A549 (cell line): ENCODE results near the gene PPP1R9A. TPM values are rescaled to one million over a fixed set of nuclear protein-coding genes. Genes with fewer than 3 reads are reported as not detected.

ENCODE experiments used
- ATAC-seq, 2 experiments: fragments of 200-7000 bp in 1 of 2; fragments of >200 bp in 1 of 2; cut with Nextera tagmentation in 1 of 2; cut with Tn5 transposase in 1 of 2; 3 replicates each; pipeline versions ENCODE4 v1.8.0 to v1.9.1; 2018 to 2020; ENCODE audit warnings: mild to moderate bottlenecking in 1 of 2, moderate library complexity in 1 of 2
- CTCF ChIA-PET: fragments of 300-600 bp; sonication (Branson Sonifier 250); formaldehyde crosslinking; extraction: SDS; loops from one replicate; lab custom pipeline; 2021; ENCODE audit warnings: antibody characterized with exemption, inconsistent platforms; lab: Yijun Ruan, JAX
- POLR2A ChIA-PET: fragments of 350-600 bp; formaldehyde crosslinking; extraction: SDS; loops from one replicate; lab custom pipeline; 2021; ENCODE audit warnings: antibody characterized with exemption, inconsistent platforms; lab: Yijun Ruan, JAX
- DNase-seq, 2 experiments: peaks; one replicate each; pipeline versions ENCODE4 v3.0.0 to v3.0.0-alpha.2; 2011 to 2016; ENCODE audit warnings: low read depth in 1 of 2, low spot score in 1 of 2
- FAIRE-seq: peaks from 2 replicates; lab custom pipeline; 2011; peaks lifted over from hg19 to GRCh38; lab: Jason Lieb, UNC
- H3K27ac ChIP-seq, 2 experiments: fragments of >200 bp; sonication (Bioruptor Twin); formaldehyde crosslinking; 3 replicates each; pipeline ENCODE4 v1.5.1; 2016 to 2017
- H3K4me1 ChIP-seq: fragments of >200 bp; sonication (Bioruptor Twin); formaldehyde crosslinking; 3 replicates; pipeline ENCODE4 v1.6.1; 2016
- H3K4me2 ChIP-seq: fragments of >200 bp; sonication (Bioruptor Twin); formaldehyde crosslinking; 3 replicates; pipeline ENCODE4 v1.6.1; 2016
- H3K4me3 ChIP-seq: fragments of >200 bp; sonication (Bioruptor Twin); formaldehyde crosslinking; 3 replicates; pipeline ENCODE4 v1.5.1; 2016
- H3K9me3 ChIP-seq: fragments of >200 bp; sonication (Bioruptor Twin); formaldehyde crosslinking; 3 replicates; pipeline ENCODE4 v1.6.1; 2016
- ATOH8 ChIP-seq: fragments of 250-450 bp; sonication (Bioruptor Pico); IDR thresholded peaks from 2 replicates; pipeline ENCODE4 v1.5.0; 2020; ENCODE audit warnings: low read depth, mild to moderate bottlenecking, moderate library complexity
- BCL3 ChIP-seq: fragments of >200 bp; sonication (Bioruptor Twin); formaldehyde crosslinking; IDR thresholded peaks from 3 replicates; pipeline ENCODE4 v1.6.1; 2016
- CEBPB ChIP-seq, 2 experiments: fragments of >200 bp in 1 of 2; sonication (Bioruptor Twin) in 1 of 2; formaldehyde crosslinking in 1 of 2; IDR thresholded peaks; 2 replicates each; pipeline ENCODE4 v1.6.1; 2012 to 2016
- E2F6 ChIP-seq: IDR thresholded peaks from 2 replicates; pipeline ENCODE4 v1.6.1; 2012; ENCODE audit warnings: low read depth, borderline replicate concordance
- FOSB ChIP-seq: fragments of 250-450 bp; sonication (Bioruptor Pico); IDR thresholded peaks from 2 replicates; pipeline ENCODE4 v1.5.0; 2020; ENCODE audit warnings: mild to moderate bottlenecking, moderate library complexity
- FOSL2 ChIP-seq, 2 experiments: fragments of 450-650 bp in 1 of 2; fragments of >200 bp in 1 of 2; sonication (Bioruptor Twin) in 1 of 2; formaldehyde crosslinking; IDR thresholded peaks; 2 replicates each; pipeline versions ENCODE4 v1.5.0 to v1.6.1; 2016 to 2020; ENCODE audit warnings: mild to moderate bottlenecking in 1 of 2, moderate library complexity in 1 of 2
- GATA3 ChIP-seq: IDR thresholded peaks from 2 replicates; pipeline ENCODE4 v1.6.1; 2012; ENCODE audit warnings: borderline replicate concordance
- HDAC2 ChIP-seq: fragments of 200-600 bp; sonication (generic); IDR thresholded peaks from 2 replicates; pipeline ENCODE4 v1.6.1; 2016
- HOXB13 ChIP-seq: fragments of 250-450 bp; sonication (Bioruptor Pico); IDR thresholded peaks from 2 replicates; pipeline ENCODE4 v1.5.0; 2020; ENCODE audit warnings: low read depth, mild to moderate bottlenecking, moderate library complexity
- JUNB ChIP-seq: fragments of >200 bp; sonication (Bioruptor Twin); formaldehyde crosslinking; IDR thresholded peaks from 2 replicates; pipeline ENCODE4 v1.6.1; 2016
- KDM5A ChIP-seq: fragments of 200-600 bp; sonication (generic); IDR thresholded peaks from 2 replicates; pipeline ENCODE4 v1.6.1; 2016; ENCODE audit warnings: antibody characterized with exemption, mild to moderate bottlenecking
- MAX ChIP-seq: IDR thresholded peaks from 2 replicates; pipeline ENCODE4 v1.6.1; 2012
- PBX3 ChIP-seq: IDR thresholded peaks from 2 replicates; pipeline ENCODE4 v1.6.1; 2012
- PHF8 ChIP-seq: fragments of 200-600 bp; sonication (generic); IDR thresholded peaks from 2 replicates; pipeline ENCODE4 v1.6.1; 2016; ENCODE audit warnings: low read depth, mild to moderate bottlenecking, antibody characterized with exemption, moderate library complexity, borderline replicate concordance
- POLR2A ChIP-seq: IDR thresholded peaks from 2 replicates; pipeline ENCODE4 v1.6.1; 2012; ENCODE audit warnings: mild to moderate bottlenecking, low read length
- SMC3 ChIP-seq: fragments of >200 bp; sonication (Bioruptor Twin); formaldehyde crosslinking; IDR thresholded peaks from 3 replicates; pipeline ENCODE4 v1.6.1; 2018; ENCODE audit warnings: inconsistent platforms
- TP53 ChIP-seq: fragments of 250-450 bp; sonication (Bioruptor Pico); IDR thresholded peaks from 2 replicates; pipeline ENCODE4 v1.5.0; 2021; ENCODE audit warnings: mild to moderate bottlenecking, moderate library complexity
- ZNF302 ChIP-seq: fragments of 250-450 bp; sonication (Bioruptor Pico); IDR thresholded peaks from 2 replicates; pipeline ENCODE4 v1.9.0; 2021; ENCODE audit warnings: inconsistent platforms, mild to moderate bottlenecking, moderate library complexity
- whole genome bisulfite sequencing: methylation state at CpG from one replicate; pipeline ENCODE4 v1.1.6; 2017; ENCODE audit errors: missing lambda C conversion rate; 5-methylcytosine and 5-hydroxymethylcytosine counted together
- polyA plus RNA-seq, 4 experiments: library from polyadenylated mRNA; depleted of rRNA in 3 of 4; stranded (reverse); fragments of >200 nt; fragmentation: RNase III in 1 of 4; extraction: RNeasy Plus Mini Kit Qiagen cat#74134 plus additional on column Dnase treatment in 1 of 4; gene quantifications; 2 replicates in 3 of 4; 3 replicates in 1 of 4; pipeline ENCODE4 v1.2.3, GENCODE V29; 2011 to 2017

Gene PPP1R9A
- polyA plus RNA-seq, 2 of the 4 experiments (the other 2 are of a cell fraction) = 5.0 to 18.7 TPM

GRCh38 chr7:94971051-94971867 lies 63.9 kb downstream of the PPP1R9A start:
- H3K4me3 ChIP-seq = no peak overlapping the region
- ATAC-seq (peak; percentile 44 to 56; a peak in 4 of 6 replicates), DNase-seq (peak in 1 of 2 experiments; percentile 34), FAIRE-seq (no peak)
- CTCF ChIA-PET = interaction anchor here (1.0 to 1.5 kb wide), 3 partner anchors 37 to 228 kb away, joined by 3 to 4 read pairs (median 3); no protein-coding TSS in a partner anchor
- H3K4me1 ChIP-seq = peaks cover 73% of the 10 kb centered on the region
- TF ChIP-seq HDAC2 (no peak), GATA3 (no peak), SMC3 (no peak), TP53 (CRISPR knock-in tag) (no peak), ATOH8 (CRISPR knock-in tag) (no peak), FOSB (CRISPR knock-in tag) (no peak), ZNF302 (no peak), HOXB13 (CRISPR knock-in tag) (no peak), E2F6 (no peak), FOSL2 (IDR thresholded peaks at IDR 0.05) (no peak), FOSL2 (CRISPR knock-in tag; IDR thresholded peaks at IDR 0.05) (no peak)
- WGBS = 15% methylated on average over 4 of the region's 4 CpGs
- peak overlapping the region; percentile 71 for H3K4me2 ChIP-seq
- POLR2A ChIA-PET = no interaction called here
- H3K27ac ChIP-seq = peak overlapping the region; percentile 50 to 79; a peak in 5 of 6 replicates
- H3K9me3 ChIP-seq = no peaks in the 10 kb centered on the region

GRCh38 chr7:94972296-94972695 lies 64.9 kb downstream of the PPP1R9A start:
- Histone ChIP-seq H3K4me2 (peak overlapping the region; percentile 71), H3K9me3 (no peaks in the 10 kb centered on the region), H3K4me3 (no peak overlapping the region), H3K4me1 (peaks cover 74% of the 10 kb centered on the region), H3K27ac (peak overlapping the region; percentile 48 to 70; a peak in 5 of 6 replicates)
- ATAC-seq = peak; percentile 66 to 73; a peak in 5 of 6 replicates
- TF ChIP-seq FOSL2 (IDR thresholded peaks at IDR 0.05) (no peak), FOSL2 (CRISPR knock-in tag; IDR thresholded peaks at IDR 0.05) (peak; percentile 39; the same call in 1 of the 2 replicates), PBX3 (peak; percentile 70), PHF8 (no peak), CEBPB (IDR thresholded peaks at IDR 0.05) (peak in 1 of 2 experiments; percentile 30; a peak in 1 of 4 replicates), GATA3 (peak; percentile 80; the same call in 1 of the 2 replicates), JUNB (peak; percentile 68)
- peak in 1 of 2 experiments; percentile 73 for DNase-seq
- 9% methylated on average over 2 of the region's 2 CpGs for WGBS
- peak; percentile 54 for FAIRE-seq
- POLR2A ChIA-PET = no interaction called here
- CTCF ChIA-PET = no interaction called here

- Histone ChIP-seq H3K9me3 (no peaks in the 10 kb centered on the region), H3K4me1 (peaks cover 74% of the 10 kb centered on the region), H3K27ac (peak overlapping the region in 1 of 2 experiments; percentile 9; a peak in 2 of 6 replicates), H3K4me2 (no peak overlapping the region), H3K4me3 (no peak overlapping the region)
- POLR2A ChIA-PET = no interaction called here
- FAIRE-seq (no peak), ATAC-seq (no peak), DNase-seq (no peak)
- CTCF ChIA-PET = no interaction called here
- no peak for TF ChIP-seq PBX3
- TF ChIP-seq POLR2A = no peak
- TF ChIP-seq KDM5A = no peak
- TF ChIP-seq BCL3 = no peak
- TF ChIP-seq MAX = no peak
- 98% methylated on average over 3 of the region's 3 CpGs for WGBS
These were observed 66.5 kb downstream of the PPP1R9A start for GRCh38 chr7:94973844-94974243.
